Stimulated activated CD4-positive, alpha-beta T cell treated with anti-CD3 and anti-CD28 coated beads, Interleukin-1b, Interleukin-23, amount 100 ng/mL, for 48 hours (primary cell): ENCODE measurements around the gene TFDP2.
"Not testable (repeated sequence)": the region's sequence is repeated elsewhere in the genome, so short reads cannot be mapped to it uniquely, and the experiment has no call there.

Source experiments
- DNase-seq: peaks from one replicate; pipeline ENCODE4 v3.0.0-alpha.2; 2020

TFDP2 gene

DNA sequence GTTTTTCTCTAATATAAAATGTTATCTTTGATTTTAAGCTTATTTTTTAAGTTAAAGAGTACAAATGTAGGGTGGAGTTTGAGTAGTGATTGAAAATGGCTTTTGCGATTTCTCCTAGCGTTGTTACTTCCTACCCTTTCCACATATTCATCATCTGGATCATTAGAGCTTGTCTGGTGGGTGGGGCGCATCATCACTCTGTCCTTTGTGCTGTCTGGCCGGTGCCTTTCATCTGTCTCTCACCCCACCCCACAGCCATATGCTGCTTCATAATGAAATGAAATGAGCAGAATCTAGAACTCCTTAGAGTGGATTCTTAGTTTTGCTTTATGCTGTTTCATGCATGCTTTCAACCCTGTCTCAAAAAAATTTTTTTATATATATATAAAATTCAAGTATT, 228.6 kb downstream of the TFDP2 start:
- no peak for DNase-seq

DNA sequence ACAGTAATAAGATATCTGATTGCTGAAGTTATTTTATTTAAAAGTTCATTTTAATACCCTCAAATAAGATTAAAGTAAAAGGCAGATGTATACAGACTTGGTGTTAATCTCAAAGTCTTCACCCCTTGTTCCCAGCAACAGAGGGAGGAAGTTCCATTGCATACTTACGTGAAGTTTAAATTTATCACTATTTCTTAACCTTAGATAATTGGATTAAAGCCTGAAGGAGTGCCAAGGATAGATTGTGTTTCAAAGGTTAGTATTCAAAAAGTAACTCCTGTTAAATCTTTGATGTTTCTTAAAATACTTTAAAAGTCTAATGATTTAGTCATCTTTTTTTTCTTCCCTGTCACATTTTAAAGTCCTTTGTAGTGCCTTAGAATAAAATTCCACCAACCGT, 233.6 kb downstream of the TFDP2 start:
- DNase-seq, result no peak

DNA sequence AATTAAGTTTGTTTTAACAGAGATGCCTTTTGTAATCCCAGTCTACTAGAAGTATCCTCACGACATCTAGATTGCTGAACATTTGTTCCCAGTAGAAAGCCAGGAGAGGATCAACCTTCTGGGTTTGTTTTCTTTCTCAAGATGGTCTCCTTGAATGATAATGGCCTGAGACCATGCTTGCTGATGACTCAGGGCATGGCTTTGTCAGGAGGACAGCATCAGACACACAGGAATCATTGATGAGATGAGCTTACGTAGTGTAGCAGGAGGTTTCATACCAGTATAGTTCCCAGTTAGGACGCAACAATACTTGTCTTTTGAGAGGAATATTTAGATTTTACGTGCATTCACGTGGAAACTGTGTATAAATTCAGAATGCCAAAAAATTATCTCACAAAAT, 234.3 kb downstream of the TFDP2 start:
- DNase-seq, result no peak

DNA sequence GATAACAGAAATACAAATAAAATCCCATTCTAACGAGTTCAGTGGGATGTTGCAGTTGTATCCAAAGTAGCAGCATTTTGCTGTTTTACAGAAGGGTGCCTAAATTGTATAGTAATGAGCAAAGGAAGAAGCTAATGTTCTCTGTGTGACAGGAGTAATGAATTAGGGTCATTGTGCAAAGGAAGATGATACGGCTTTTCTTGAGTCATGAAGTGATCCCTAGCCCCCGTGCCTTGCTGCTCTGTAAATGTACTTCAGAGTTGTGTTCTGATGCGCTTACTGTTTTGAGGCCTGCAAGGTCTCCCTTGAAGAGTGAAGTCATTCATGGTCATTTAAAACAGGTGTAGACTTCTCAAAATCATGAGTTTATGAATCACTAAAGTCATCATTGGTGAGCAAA, 235.0 kb downstream of the TFDP2 start:
- DNase-seq, result no peak

DNA sequence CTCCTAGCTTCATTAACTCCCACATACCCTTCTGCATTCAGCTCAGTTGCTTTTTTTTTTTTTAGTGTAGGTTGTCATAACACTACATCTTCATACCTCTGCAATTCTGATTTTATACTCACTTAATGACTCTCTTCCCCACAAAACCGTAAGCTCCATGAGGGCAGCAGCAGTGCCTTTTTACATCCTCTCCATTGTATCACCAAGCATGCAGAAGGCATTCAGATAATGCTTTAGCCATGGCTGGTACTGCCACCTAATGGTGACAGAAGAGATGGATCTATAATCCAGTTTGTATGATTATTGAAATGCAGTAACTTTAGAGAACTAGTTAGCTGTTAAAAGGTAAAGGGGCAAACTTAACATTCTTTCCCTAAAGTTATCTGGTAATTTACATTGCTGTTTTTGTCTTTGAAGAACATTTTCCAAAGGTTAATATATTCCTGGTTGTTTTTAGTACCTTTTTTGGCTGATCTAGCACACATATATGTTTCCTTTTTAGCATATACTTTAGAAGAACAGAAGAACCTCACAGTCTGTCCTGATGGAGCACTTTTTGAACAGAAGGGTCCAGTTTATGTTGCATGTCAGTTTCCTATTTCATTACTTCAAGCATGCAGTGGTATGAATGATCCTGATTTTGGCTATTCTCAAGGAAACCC, 236.1 kb downstream of the TFDP2 start:
- peak; percentile 54 for DNase-seq

DNA sequence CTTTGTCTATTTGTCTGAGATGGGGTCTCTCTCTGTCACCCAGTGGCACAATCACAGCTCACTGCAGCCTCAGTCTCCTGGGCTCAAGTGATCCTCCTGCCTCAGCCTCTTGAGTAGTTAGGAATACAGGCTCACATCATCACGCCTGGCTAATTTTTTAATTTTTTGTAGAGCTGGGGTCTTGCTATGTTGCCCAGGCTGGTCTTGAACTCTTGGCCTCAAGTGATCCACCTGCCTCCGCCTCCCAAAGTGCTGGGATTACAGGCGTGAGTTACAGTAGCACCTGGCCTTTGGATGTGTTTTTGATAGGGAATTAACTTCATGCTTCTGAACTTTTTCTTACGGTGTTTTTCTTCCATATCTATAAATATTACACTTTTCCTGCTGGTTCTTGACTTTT, 239.4 kb downstream of the TFDP2 start:
- DNase-seq, result not testable (repeated sequence)

DNA sequence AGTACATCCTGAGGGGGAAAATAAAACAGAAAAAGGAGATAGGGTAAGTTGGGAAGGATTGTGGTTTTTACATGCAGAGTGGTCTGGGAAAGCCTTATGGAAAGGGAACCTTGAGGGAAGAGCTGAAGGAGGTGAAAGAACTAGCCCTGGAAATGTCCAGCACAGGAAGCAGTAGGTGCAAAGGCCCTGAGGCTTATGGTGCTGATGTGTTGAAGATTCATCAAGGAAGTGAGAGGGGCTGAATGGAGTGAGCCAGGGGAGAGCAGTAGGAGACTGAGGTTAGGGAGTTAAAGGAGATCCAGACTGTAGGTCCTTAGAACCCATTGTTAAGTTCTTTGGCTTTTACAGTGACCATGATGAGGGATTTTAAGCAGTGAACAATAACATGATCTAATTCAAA, 239.9 kb downstream of the TFDP2 start:
- DNase-seq, result no peak

DNA sequence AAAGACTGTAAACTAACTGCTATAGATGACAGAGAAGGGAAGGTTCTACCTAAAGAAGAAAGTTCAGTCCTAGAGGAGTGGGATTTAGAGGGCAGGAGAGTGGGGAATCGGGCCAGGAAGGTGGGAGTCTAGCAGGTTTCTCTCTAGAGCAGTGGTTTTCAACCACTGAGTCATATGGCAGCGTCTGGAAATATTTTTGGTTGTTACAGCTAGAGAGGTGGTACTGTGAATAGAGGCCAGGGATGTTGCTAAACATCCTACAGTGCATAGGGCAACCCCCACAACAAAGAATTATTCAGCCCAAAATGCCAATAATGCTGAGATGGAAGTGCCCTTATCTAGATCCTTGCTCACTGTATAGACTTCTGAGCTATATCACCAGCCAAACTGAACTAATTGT, 244.2 kb downstream of the TFDP2 start:
- DNase-seq, result no peak

DNA sequence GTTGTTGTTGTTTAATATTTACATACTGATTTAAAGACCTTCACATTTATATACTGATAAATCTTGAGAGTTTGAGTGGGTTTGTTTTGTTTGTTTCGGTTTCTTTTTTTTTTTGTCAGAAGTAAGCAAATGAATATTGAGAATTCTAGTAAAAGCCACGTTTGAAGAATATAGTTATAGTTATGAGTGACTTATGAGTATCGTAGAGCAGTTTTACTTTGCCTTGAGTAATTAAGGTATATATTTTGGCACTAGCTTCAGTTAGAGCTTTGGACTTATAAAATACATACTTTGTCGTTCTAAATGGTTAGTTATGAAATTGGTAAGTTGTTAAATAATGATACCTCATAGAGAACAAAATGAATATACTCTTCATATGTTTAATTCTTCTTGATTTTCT, 245.1 kb downstream of the TFDP2 start:
- DNase-seq, result no peak

DNA sequence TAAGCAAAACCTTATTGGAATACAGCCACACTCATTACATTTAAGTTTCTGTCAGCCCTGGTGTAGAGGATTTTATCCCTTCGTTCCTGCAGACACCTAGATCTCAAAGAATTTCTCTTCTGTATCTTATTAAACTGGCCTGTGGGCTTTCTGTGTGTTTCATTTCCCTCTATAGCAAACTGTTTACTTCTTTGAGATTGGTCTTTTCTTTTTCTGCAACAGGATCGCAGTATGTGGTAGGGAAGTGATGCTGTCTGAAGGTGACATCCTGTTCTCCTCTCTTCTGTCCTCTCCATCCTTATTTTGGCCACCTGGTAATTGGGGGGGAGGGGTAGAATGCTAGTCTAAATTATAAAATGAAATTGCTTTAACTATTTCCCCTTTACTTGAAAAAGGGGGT, 247.4 kb downstream of the TFDP2 start:
- DNase-seq, result no peak

DNA sequence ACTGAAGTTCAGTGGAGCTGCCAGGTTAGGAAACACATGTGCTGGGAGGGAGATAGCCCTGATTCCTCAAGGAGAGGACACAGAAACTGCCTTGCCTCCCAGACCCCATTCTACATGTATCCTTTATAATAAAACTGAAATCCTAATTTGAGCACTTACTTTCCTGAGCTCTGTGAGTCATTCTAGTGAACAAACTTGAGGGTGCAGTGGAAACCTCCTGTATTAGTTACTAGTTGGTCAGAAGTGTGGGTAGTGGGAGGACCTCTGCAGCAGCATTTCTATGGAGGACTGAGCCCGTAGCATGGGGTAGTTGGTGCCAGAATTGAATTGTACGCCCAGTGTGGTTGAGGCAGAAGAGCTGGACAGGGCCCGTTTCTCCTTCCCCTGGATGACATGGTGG, 249.0 kb downstream of the TFDP2 start:
- DNase-seq, result no peak

DNA sequence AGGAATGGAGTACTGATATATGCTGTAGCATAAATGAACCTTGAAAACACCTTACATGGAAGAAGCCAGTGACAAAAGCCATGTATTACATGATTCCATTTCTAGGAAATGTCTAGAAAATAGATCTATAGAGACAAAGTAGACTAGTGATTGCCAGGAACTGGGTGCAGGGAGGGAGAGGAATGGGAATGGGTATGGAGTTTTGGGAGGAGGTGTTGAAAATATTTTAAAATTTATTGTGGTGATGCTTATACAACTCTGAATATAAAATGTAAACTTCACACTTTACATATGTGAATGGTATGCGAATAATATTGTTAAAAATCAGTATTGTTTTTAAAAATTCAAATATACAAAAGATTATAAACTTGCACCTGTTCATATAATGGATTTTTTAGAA, 250.4 kb downstream of the TFDP2 start:
- DNase-seq, result no peak

DNA sequence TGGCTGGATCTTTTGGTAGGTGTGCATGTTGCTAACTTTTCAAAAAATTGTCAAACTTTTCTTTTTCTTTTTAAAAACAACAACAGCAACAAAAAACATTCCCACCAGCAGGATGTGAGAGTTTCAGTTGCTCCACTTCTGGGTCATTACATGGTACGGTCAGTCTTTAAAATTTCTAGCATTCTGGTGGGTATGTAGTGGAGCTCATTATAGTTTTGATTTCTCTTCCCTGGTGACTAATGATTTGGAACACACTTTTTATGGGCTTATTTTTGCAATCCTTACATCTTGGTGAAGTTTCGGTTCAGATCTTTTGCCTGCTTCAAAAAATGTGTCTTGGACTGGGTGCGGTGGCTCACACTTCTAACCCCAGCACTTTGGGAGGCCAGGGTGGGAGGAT, 253.6 kb downstream of the TFDP2 start:
- no peak for DNase-seq

DNA sequence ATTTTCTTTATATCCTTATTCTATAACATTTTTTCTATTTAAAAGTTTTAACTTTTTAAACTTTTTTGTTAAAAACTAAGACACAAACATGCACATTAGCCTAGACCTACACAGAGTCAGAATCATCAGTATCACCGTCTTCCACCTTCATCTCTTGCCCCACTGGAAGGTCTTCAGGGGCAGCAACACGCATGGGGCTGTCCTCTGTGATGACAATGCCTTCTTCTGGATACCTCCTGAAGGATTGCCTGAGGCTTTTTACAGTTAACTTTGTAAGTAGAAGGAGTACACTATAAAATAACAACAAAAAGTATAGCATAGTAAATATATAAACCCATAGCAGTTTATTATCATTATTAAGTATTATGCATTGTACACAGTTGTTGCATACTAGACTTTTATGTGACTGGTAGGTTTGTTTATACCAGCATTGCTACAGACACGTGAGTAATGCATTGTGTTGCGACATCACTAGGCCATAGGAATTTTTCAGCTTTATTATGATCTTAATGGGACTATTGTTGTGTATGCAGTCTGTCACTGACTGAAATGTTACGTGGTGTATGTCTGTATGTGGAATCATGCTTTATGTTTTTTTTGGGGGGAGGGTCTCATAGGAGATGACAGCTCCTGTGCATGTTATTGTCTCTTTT, 254.7 kb downstream of the TFDP2 start:
- no peak for DNase-seq
